SJSA1 (cell line): ENCODE results near the gene ARHGAP8. TPM values are rescaled to one million over a fixed set of nuclear protein-coding genes. Genes with fewer than 3 reads are reported as not detected.

Experiments
- DNase-seq, 2 experiments: peaks; one replicate each; pipeline ENCODE4 v3.0.0-alpha.2; 2015 to 2020; ENCODE audit warnings: low spot score in 2 of 2, low read depth in 1 of 2
- H3K27ac ChIP-seq: fragments of 250-450 bp; sonication (Bioruptor Pico); 2 replicates; pipeline ENCODE4 v1.5.1; 2020; ENCODE audit warnings: mild to moderate bottlenecking, moderate library complexity
- H3K27me3 ChIP-seq: fragments of 250-450 bp; sonication (Bioruptor Pico); replicated peaks from 2 replicates; pipeline ENCODE4 v1.5.1; 2020; ENCODE audit warnings: mild to moderate bottlenecking, moderate library complexity
- H3K36me3 ChIP-seq: fragments of 250-450 bp; sonication (Bioruptor Pico); 2 replicates; pipeline ENCODE4 v1.5.1; 2020; ENCODE audit warnings: mild to moderate bottlenecking
- H3K4me1 ChIP-seq: fragments of 250-450 bp; sonication (Bioruptor Pico); replicated peaks from 2 replicates; pipeline ENCODE4 v1.6.1; 2021; ENCODE audit warnings: mild to moderate bottlenecking
- H3K4me3 ChIP-seq: fragments of 250-450 bp; sonication (Bioruptor Pico); 2 replicates; pipeline ENCODE4 v1.5.1; 2020; ENCODE audit warnings: mild to moderate bottlenecking
- H3K9me3 ChIP-seq: fragments of 250-450 bp; sonication (Bioruptor Pico); replicated peaks from 2 replicates; pipeline ENCODE4 v1.5.1; 2020; ENCODE audit warnings: mild to moderate bottlenecking
- total RNA-seq: library from RNA; depleted of rRNA; stranded (reverse); fragments of >200 nt; shearing (Covaris generic); gene quantifications from 2 replicates; pipeline ENCODE4 v1.2.3, GENCODE V29; 2014

Gene ARHGAP8
- total RNA-seq, 1 experiment from 2014 or later: not detected

- no peak for DNase-seq
- H3K36me3 ChIP-seq: no peaks in the 10 kb centered on the region
Observed at GRCh38 chr22:44714703-44715350, 37.5 kb upstream of the ARHGAP8 start.

GRCh38 chr22:44718418-44718817 lies 34.0 kb upstream of the ARHGAP8 start:
- Histone ChIP-seq H3K4me1 (no peaks in the 10 kb centered on the region), H3K27me3 (no peaks in the 10 kb centered on the region), H3K9me3 (no peaks in the 10 kb centered on the region), H3K4me3 (no peak overlapping the region), H3K27ac (no peak overlapping the region), H3K36me3 (no peaks in the 10 kb centered on the region)
- DNase-seq: no peak

More at GRCh38 chr22:44714703-44715350, 37.5 kb upstream of the ARHGAP8 start:
- no peaks in the 10 kb centered on the region for H3K4me1 ChIP-seq
- no peaks in the 10 kb centered on the region for H3K9me3 ChIP-seq
- no peaks in the 10 kb centered on the region for H3K27me3 ChIP-seq
- H3K27ac ChIP-seq: no peak overlapping the region
- H3K4me3 ChIP-seq: no peak overlapping the region

- H3K36me3 ChIP-seq: no peaks in the 10 kb centered on the region
- DNase-seq: no peak
- H3K4me3 ChIP-seq: no peak overlapping the region
- H3K9me3 ChIP-seq: no peaks in the 10 kb centered on the region
- H3K27me3 ChIP-seq: no peaks in the 10 kb centered on the region
- H3K27ac ChIP-seq: no peak overlapping the region
- H3K4me1 ChIP-seq: no peaks in the 10 kb centered on the region
Observed at GRCh38 chr22:44719586-44720368, 32.6 kb upstream of the ARHGAP8 start.

DNA sequence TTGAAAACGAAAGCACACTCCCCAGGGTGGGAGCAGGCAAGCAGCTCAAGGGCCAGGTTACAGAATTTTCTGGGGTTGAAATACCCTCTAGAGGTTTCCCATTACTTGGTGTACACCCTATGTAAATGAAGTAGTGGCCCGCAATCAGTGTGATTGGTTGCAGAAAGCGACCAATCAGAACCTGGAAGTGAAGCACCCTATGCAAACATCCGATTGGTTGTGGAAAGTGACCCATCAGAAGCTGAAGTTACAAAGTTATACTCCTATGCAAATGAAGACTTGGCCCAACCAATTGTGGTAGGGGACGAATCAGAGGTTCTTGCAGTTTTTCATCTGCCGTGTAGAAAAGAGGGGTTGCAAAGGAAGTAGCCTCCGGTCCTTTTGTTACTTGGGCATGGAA lies 31.2 kb upstream of the ARHGAP8 start:
- Histone ChIP-seq H3K4me1 (no peaks in the 10 kb centered on the region), H3K27ac (no peak overlapping the region), H3K27me3 (no peaks in the 10 kb centered on the region), H3K9me3 (no peaks in the 10 kb centered on the region), H3K36me3 (no peaks in the 10 kb centered on the region), H3K4me3 (no peak overlapping the region)
- no peak for DNase-seq

GRCh38 chr22:44722611-44723010 lies 29.8 kb upstream of the ARHGAP8 start:
- H3K4me1 ChIP-seq: no peaks in the 10 kb centered on the region
- no peak overlapping the region for H3K4me3 ChIP-seq
- H3K27ac ChIP-seq: no peak overlapping the region
- no peaks in the 10 kb centered on the region for H3K36me3 ChIP-seq
- no peaks in the 10 kb centered on the region for H3K27me3 ChIP-seq
- H3K9me3 ChIP-seq: no peaks in the 10 kb centered on the region
- no peak for DNase-seq

DNA sequence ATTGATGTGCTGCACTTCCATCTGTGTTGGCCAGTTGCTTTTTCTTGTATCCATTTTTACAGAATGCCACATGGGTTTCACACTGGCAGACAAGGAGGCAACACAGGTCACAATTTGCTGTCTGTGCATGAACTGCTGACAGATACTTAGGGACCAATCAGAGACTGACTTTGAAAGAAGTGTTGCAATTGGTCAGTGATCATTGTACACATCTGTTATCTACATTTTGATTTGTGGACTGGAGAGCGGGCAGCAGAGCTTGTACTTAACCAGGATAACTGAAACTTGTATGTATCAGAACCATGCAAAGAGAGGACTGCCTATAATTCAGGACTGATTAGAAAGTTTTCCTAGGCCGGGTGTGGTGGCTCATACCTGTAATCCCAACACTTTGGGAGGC lies 28.6 kb upstream of the ARHGAP8 start:
- no peak for DNase-seq
- Histone ChIP-seq H3K27me3 (no peaks in the 10 kb centered on the region), H3K9me3 (no peaks in the 10 kb centered on the region), H3K4me1 (no peaks in the 10 kb centered on the region), H3K36me3 (no peaks in the 10 kb centered on the region), H3K4me3 (no peak overlapping the region), H3K27ac (no peak overlapping the region)

DNA sequence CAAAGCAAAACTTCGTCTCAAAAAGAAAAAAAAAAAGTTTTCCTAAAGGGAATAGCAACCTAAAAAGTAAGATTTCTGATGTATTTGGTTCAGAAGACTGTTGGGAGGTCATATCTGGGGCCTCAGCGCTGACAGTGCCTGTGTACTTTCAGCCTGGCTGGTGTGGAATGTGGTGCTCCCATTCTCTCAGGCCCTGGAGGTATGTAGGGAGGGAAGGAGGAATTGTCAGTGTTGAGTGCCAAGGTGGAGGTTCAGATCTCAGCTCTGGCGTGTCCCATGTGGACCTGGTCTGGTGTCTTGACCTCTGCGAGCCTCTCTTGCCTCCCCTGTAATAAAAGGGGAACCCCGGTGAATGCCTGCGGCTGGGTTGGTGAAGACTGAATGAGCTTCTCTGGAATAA lies 28.0 kb upstream of the ARHGAP8 start:
- Histone ChIP-seq H3K27me3 (no peaks in the 10 kb centered on the region), H3K36me3 (no peaks in the 10 kb centered on the region), H3K9me3 (no peaks in the 10 kb centered on the region), H3K4me3 (no peak overlapping the region), H3K4me1 (no peaks in the 10 kb centered on the region), H3K27ac (no peak overlapping the region)
- DNase-seq: no peak

DNA sequence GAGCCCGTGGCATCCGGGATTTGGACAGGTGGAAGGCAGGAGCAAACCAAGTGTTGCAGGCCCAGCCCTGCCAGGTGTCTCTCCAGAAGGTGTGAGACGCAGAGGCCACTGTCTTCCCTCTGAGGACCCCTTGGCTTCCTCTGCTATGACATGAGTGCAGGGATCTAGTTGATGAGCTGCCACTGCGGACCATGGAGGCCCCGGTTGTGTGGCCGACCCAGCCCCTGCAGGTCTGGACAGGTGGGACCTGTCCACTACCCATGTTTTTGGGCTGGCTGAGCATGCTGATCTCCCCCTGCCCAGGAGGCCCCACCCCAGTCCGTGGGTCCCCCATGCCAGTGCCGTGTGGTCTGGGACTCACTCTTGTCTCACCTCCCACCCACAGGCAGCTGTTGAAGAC lies 27.5 kb upstream of the ARHGAP8 start:
- Histone ChIP-seq H3K9me3 (no peaks in the 10 kb centered on the region), H3K4me3 (no peak overlapping the region), H3K4me1 (no peaks in the 10 kb centered on the region), H3K27me3 (no peaks in the 10 kb centered on the region), H3K27ac (no peak overlapping the region), H3K36me3 (no peaks in the 10 kb centered on the region)
- DNase-seq: no peak

- Histone ChIP-seq H3K4me3 (no peak overlapping the region), H3K36me3 (no peaks in the 10 kb centered on the region), H3K27ac (no peak overlapping the region), H3K27me3 (no peaks in the 10 kb centered on the region), H3K4me1 (no peaks in the 10 kb centered on the region), H3K9me3 (no peaks in the 10 kb centered on the region)
- DNase-seq: no peak
Observed at GRCh38 chr22:44726439-44726838, 25.9 kb upstream of the ARHGAP8 start.

GRCh38 chr22:44727148-44727547 lies 25.2 kb upstream of the ARHGAP8 start:
- H3K27ac ChIP-seq: no peak overlapping the region
- no peaks in the 10 kb centered on the region for H3K9me3 ChIP-seq
- DNase-seq: no peak
- no peaks in the 10 kb centered on the region for H3K27me3 ChIP-seq
- H3K4me1 ChIP-seq: no peaks in the 10 kb centered on the region
- no peak overlapping the region for H3K4me3 ChIP-seq
- no peaks in the 10 kb centered on the region for H3K36me3 ChIP-seq

- H3K27me3 ChIP-seq: no peaks in the 10 kb centered on the region
- no peak overlapping the region for H3K27ac ChIP-seq
- no peak overlapping the region for H3K4me3 ChIP-seq
- no peaks in the 10 kb centered on the region for H3K9me3 ChIP-seq
- H3K4me1 ChIP-seq: no peaks in the 10 kb centered on the region
- no peak for DNase-seq
- H3K36me3 ChIP-seq: no peaks in the 10 kb centered on the region
Observed at GRCh38 chr22:44727709-44728108, 24.7 kb upstream of the ARHGAP8 start.

DNA sequence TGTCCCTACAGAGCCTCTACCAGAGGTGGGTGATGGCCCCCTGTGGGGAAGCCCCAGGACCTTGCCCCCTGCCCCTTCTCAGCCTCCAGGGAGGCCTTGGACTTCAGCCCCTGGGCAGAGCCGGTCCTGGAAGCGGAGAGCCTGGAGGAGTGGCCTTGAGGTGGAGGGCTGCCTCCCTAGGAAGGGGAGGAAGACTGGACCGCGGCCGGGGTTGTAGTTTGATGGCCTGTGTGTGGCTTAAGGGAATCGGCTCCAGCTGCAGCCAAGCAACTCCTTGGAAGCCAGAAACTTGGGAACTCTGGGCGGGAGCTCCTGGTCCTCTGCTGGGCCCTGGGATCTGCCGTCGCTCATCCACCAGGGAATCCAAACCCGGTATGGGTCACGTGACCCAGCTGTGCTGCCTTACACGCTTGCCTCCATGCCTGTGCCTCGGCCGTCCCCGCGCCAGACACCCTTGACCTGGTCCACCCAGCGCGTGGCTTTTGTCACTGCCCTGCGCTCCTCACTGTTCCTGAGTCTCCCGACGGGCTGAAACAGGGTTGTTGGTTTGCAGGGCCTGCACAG lies 23.5 kb upstream of the ARHGAP8 start:
- DNase-seq: no peak
- no peaks in the 10 kb centered on the region for H3K36me3 ChIP-seq
- no peak overlapping the region for H3K4me3 ChIP-seq
- H3K9me3 ChIP-seq: no peaks in the 10 kb centered on the region
- no peaks in the 10 kb centered on the region for H3K4me1 ChIP-seq
- no peak overlapping the region for H3K27ac ChIP-seq
- H3K27me3 ChIP-seq: no peaks in the 10 kb centered on the region

- H3K4me1 ChIP-seq: no peaks in the 10 kb centered on the region
- DNase-seq: no peak
- no peaks in the 10 kb centered on the region for H3K27me3 ChIP-seq
- no peak overlapping the region for H3K4me3 ChIP-seq
- no peaks in the 10 kb centered on the region for H3K36me3 ChIP-seq
- no peaks in the 10 kb centered on the region for H3K9me3 ChIP-seq
- no peak overlapping the region for H3K27ac ChIP-seq
Observed at GRCh38 chr22:44729391-44730021, 22.9 kb upstream of the ARHGAP8 start.

DNA sequence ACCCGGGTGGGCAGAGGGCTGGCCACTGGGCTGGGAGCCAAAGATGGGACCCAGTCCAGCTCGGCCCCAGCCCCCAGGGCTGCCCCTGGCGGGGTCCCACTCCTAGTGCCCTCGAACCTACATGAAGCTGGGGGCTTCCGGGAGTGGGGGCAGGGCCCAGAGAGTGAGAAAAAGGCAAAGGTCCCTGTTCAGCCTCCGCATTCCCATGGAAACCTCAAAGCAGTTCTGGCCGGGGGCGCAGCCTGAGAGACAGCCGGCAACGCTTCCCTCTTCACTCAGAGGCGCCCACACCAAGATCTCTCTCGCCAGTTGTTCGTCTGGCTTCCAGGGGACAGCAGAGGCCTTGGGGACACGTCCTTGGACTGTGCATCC lies 22.4 kb upstream of the ARHGAP8 start:
- no peak overlapping the region for H3K27ac ChIP-seq
- no peaks in the 10 kb centered on the region for H3K9me3 ChIP-seq
- H3K4me3 ChIP-seq: no peak overlapping the region

More for the DNA sequence above, 22.4 kb upstream of the ARHGAP8 start:
- DNase-seq: no peak
- no peaks in the 10 kb centered on the region for H3K36me3 ChIP-seq
- no peaks in the 10 kb centered on the region for H3K4me1 ChIP-seq
- no peaks in the 10 kb centered on the region for H3K27me3 ChIP-seq
